Ovary (tissue), 3 donors: ENCODE data around the gene MYO9B.

Experiments used
- CTCF ChIP-seq, 3 donors: fragments of 450-650 bp in 2 of 3; fragments of 200-600 bp in 1 of 3; IDR thresholded peaks; one replicate each; pipeline versions ENCODE4 v1.5.1 to v1.8.0; 2016 to 2022; ENCODE audit warnings: antibody characterized with exemption in 3 of 3, mild to moderate bottlenecking in 1 of 3
- POLR2A ChIP-seq: fragments of 450-650 bp; IDR thresholded peaks from one replicate; pipeline ENCODE4 v1.6.1; 2017; ENCODE audit warnings: antibody characterized with exemption, mild to moderate bottlenecking, moderate library complexity
- donor health status: DM: no; HTN: no; CAD: no.

- no peak for TF ChIP-seq CTCF (IDR thresholded peaks at IDR 0.05)
- TF ChIP-seq POLR2A = no peak
Measured at GRCh38 chr19:17185590-17185989, 110.0 kb downstream of the MYO9B start.
